ENCODE data around the gene FKBP1A.

Gene FKBP1A

DNA sequence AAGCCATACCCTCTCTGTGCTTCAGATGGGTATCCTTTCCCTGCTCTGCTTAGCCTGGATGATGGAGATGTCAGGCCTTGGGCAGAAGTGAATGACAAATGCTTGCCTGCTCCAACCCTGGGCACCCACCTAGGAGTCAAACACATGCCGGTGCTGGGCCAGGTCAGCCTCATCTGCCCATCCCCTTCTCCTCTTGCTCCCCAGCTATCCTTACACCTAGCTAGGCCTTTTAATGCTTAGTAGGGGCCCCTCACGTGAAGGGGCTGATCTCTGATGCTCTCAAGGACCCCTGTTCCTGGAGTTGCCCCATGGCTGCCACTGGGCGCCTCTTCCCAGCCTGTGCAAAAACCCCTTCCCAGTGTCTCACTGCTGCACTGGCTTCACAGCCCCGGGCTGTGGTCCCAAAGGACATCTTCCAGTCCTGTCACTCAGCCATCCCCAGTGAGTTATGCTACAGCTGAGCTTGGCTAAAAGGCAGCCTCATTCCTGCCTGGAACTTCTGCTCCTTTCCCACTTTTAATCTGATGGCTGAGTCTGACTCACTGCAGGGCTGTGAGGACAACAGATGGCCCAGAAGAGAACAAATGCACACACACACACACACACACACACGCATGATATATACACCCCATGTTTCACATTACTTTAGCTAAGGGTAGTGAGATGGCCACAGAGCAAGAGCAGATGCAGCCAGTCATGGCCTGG lies 51.1 kb downstream of the FKBP1A start:
- no peak overlapping the region for H3K4me3 ChIP-seq (ENCODE audit: low read length)
- no peak for DNase-seq (ENCODE audit: low read depth)

DNA sequence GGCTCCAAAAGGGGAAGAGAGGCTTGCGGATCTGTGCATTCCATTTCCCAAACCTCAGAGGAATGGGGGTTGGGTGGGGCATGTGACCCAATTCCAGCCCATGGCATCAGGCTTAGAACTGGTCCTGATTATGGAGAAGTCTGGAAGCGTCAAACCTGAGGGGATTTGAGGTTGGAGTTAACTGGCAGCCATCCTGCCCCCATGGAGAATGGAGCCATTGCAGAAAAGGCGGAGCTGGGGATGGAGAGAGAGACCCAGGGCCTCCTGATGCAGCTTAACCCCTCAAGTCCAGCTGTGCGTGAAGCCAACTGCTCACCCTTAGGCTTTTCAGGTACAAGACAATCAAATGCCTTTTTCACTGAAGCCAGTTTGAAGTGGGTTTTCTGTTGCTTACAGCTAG lies 54.1 kb downstream of the FKBP1A start:
- TF ChIP-seq, protein P1, sequence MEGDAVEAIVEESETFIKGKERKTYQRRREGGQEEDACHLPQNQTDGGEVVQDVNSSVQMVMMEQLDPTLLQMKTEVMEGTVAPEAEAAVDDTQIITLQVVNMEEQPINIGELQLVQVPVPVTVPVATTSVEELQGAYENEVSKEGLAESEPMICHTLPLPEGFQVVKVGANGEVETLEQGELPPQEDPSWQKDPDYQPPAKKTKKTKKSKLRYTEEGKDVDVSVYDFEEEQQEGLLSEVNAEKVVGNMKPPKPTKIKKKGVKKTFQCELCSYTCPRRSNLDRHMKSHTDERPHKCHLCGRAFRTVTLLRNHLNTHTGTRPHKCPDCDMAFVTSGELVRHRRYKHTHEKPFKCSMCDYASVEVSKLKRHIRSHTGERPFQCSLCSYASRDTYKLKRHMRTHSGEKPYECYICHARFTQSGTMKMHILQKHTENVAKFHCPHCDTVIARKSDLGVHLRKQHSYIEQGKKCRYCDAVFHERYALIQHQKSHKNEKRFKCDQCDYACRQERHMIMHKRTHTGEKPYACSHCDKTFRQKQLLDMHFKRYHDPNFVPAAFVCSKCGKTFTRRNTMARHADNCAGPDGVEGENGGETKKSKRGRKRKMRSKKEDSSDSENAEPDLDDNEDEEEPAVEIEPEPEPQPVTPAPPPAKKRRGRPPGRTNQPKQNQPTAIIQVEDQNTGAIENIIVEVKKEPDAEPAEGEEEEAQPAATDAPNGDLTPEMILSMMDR (conservative IDR thresholded peaks at IDR 0.05; ENCODE audit: low read depth, low read length) = no peak
- H3K4me3 ChIP-seq (ENCODE audit: low read length) = no peak overlapping the region
- no peak for DNase-seq (ENCODE audit: low read depth)

More for the DNA sequence above, 51.1 kb downstream of the FKBP1A start:
- TF ChIP-seq, protein P1 (conservative IDR thresholded peaks at IDR 0.05; ENCODE audit: low read depth, low read length) = no peak

DNA sequence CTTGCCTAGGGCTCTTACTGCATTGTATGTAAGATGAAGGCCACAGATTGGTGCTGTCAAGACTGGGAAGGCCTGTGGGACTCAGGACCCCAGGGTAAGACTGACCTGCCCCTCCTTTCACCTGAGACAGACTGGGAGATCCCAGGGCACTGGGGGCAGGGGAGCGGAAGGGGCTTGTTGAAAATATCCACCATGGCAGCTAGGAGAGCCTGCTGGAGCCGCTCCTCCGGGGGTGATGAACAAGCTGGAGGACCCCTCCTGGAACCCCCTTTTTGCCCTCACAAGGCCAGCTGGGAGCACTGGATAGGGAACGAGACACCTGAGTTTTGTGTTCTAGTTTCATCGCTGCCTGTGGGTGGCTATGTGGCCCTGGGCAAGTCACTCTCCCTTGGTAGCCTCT lies 54.8 kb downstream of the FKBP1A start:
- TF ChIP-seq, protein P1 (conservative IDR thresholded peaks at IDR 0.05; ENCODE audit: low read depth, low read length) = no peak
- DNase-seq (ENCODE audit: low read depth) = no peak
- H3K4me3 ChIP-seq (ENCODE audit: low read length) = no peak overlapping the region

DNA sequence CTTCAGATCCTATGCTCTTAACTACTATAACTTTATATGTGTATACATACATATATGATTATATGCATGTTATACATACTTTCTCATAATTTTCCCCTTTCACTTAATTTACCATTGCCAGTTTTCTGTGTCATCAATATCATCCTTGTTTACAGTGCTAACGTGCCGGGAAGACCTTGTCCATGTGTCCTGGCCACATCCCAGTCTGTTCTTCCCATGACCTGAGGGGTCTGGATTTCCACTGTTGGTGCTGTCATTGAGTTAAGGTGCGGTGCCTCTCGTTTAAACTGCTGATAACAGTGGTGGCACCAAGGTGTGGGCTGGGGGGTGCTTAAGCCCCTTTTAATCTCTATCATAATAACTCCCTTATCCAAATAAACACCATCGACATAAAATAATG lies 55.4 kb downstream of the FKBP1A start:
- no peak overlapping the region for H3K4me3 ChIP-seq (ENCODE audit: low read length)
- TF ChIP-seq, protein P1 (conservative IDR thresholded peaks at IDR 0.05; ENCODE audit: low read depth, low read length) = no peak
- no peak for DNase-seq (ENCODE audit: low read depth)

DNA sequence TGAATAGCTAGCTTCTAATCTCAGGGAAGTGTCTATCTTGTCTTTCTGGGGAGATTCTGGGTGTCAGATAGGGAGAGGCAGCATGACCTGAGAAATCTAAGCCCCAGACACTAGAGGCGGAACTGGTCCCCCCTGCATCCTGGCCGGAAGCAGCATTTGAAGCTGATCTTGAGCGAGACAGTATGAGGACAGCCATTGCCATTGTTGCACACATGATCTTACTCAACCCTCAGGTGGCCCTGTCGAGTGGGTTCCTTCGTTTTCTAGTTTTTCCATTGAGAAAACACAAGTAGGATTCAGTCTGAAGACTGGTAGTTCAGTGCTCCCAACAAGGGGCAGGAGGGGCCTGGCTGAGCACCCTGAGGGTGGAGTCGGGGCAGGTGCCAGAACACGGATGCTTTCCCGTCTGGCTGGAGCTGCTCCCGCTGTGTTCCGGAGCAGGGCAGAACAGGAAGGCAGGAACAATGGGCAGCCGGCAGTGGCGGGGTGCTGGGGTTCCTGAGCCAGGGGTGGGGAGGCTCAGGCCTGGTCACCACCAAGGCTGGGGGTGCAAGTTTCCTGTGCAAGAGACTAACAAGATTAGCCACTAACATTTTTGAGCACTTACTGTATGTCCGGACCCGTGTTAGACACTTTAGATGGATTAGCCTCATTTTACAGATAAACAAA lies 56.0 kb downstream of the FKBP1A start:
- TF ChIP-seq, protein P1 (conservative IDR thresholded peaks at IDR 0.05; ENCODE audit: low read depth, low read length) = no peak
- no peak overlapping the region for H3K4me3 ChIP-seq (ENCODE audit: low read length)
- no peak for DNase-seq (ENCODE audit: low read depth)

DNA sequence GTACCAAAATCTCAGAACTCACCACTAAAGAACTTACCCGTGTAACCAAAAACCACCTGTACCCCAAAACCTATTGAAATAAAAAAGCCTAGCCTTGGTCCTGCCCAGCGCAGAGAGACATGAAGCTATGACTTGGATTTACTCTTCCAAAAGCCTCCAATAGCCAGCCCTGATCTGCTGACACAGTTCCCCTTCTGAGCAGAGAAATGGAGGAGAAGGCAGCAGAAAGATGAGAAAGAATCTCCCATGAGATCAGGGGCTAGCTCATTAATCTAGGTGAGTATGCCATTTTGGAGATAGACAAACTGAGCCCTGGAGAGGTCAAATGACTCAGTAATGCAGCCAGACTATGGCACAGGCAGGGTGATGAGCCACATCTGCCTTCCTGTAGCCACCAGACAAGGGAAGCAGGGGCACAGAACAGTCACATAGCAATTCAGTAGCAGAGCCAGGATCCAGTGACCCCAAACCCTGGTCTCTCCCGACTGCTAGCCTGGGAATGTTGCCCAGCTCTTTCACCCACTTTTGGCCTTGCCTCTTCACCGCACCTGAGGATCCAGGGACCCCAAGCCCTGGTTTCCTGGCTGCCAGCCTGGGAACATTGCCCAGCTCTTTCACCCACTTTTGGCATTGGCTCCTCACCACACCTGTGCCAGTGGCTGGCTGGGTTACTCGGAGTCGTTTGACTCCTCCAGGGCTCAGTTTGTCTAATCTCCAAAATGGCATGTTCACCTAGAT lies 56.7 kb downstream of the FKBP1A start:
- no peak overlapping the region for H3K4me3 ChIP-seq (ENCODE audit: low read length)
- no peak for DNase-seq (ENCODE audit: low read depth)
- TF ChIP-seq, protein P1 (conservative IDR thresholded peaks at IDR 0.05; ENCODE audit: low read depth, low read length) = no peak

Measured in retinal pigment epithelial cell (primary cell).